Testis (tissue), 3 donors: ENCODE data around the gene SNAI3. TPM values are rescaled to one million over a fixed set of nuclear protein-coding genes. Genes with fewer than 3 reads are reported as not detected.

ENCODE experiments used
- DNase-seq: peaks from one replicate; pipeline ENCODE4 v3.0.0-alpha.2; 2019
- H3K27ac ChIP-seq, 2 donors: fragments of 200-600 bp; sonication (generic); one replicate each; pipeline ENCODE4 v1.5.1; 2019
- H3K27me3 ChIP-seq: fragments of 200-600 bp; sonication (generic); one replicate; pipeline ENCODE4 v1.5.1; 2019
- H3K36me3 ChIP-seq: fragments of 200-600 bp; sonication (generic); one replicate; pipeline ENCODE4 v1.5.1; 2017; ENCODE audit warnings: low read depth; ENCODE audit errors: missing control alignments
- H3K4me1 ChIP-seq: fragments of 200-600 bp; sonication (generic); one replicate; pipeline ENCODE4 v1.5.1; 2019
- H3K4me3 ChIP-seq, 2 donors: fragments of 200-600 bp; sonication (generic); one replicate each; pipeline ENCODE4 v1.5.1; 2017 to 2019
- H3K9me3 ChIP-seq: fragments of 200-600 bp; sonication (generic); one replicate; pipeline ENCODE4 v1.5.1; 2017
- POLR2A ChIP-seq: fragments of 450-650 bp; IDR thresholded peaks from one replicate; pipeline ENCODE4 v1.6.1; 2017; ENCODE audit warnings: antibody characterized with exemption, mild to moderate bottlenecking, moderate library complexity
- WGBS, 2 donors: methylation state at CpG; one replicate each; pipeline ENCODE4 v1.1.5; 2018; 5-methylcytosine and 5-hydroxymethylcytosine counted together
- intact Hi-C: fragments of 100-400 bp; cut with DNase I; formaldehyde crosslinking; loops from one replicate; pipeline ENCODE4 v1.15.1; 2023; ENCODE audit warnings: low total_unique reads
- polyA plus RNA-seq: library from polyadenylated mRNA; stranded (reverse); fragments of 350-450 nt; fragmentation: Illumina TruSeq; extraction: RNeasy Lipid Tissue Mini Kit (QIAGEN cat#74804); gene quantifications from one replicate; pipeline ENCODE4 v1.2.3, GENCODE V29; 2014; ENCODE audit warnings: low read depth, low replicate concordance; ENCODE audit not compliant: insufficient read depth
- total RNA-seq, 2 donors: library from RNA; depleted of rRNA; stranded (reverse); fragments of >200 nt; gene quantifications; one replicate each; pipeline ENCODE4 v1.2.3, GENCODE V29; 2016
- TF ChIP-seq, protein P1 (sequence below), 3 experiments: fragments of 450-650 bp in 2 of 3; fragments of 200-600 bp in 1 of 3; sonication (generic) in 1 of 3; IDR thresholded peaks; one replicate each; pipeline ENCODE4 v1.5.1; 2016 to 2019; ENCODE audit warnings: antibody characterized with exemption in 3 of 3, mild to moderate bottlenecking in 2 of 3, moderate library complexity in 1 of 3

Gene SNAI3
- total and polyA plus RNA-seq, 3 donors from 2014 or later: 1.3 to 3.0 (median 2.5) TPM

- H3K27ac ChIP-seq: peak within 1 kb of the TSS in 1 of 2 donors; percentile 30
- DNase-seq: peak; percentile 36
- peak within 1 kb of the TSS; percentile 47 to 65 for H3K4me3 ChIP-seq
- H3K36me3 ChIP-seq: no peaks in the 10 kb centered on the region
- H3K9me3 ChIP-seq: no peaks in the 10 kb centered on the region
- H3K4me1 ChIP-seq: peaks cover 5% of the 10 kb centered on the region
- intact Hi-C loops: no loop called here
- H3K27me3 ChIP-seq: no peaks in the 10 kb centered on the region
- no peak for TF ChIP-seq POLR2A
- TF ChIP-seq, protein P1, sequence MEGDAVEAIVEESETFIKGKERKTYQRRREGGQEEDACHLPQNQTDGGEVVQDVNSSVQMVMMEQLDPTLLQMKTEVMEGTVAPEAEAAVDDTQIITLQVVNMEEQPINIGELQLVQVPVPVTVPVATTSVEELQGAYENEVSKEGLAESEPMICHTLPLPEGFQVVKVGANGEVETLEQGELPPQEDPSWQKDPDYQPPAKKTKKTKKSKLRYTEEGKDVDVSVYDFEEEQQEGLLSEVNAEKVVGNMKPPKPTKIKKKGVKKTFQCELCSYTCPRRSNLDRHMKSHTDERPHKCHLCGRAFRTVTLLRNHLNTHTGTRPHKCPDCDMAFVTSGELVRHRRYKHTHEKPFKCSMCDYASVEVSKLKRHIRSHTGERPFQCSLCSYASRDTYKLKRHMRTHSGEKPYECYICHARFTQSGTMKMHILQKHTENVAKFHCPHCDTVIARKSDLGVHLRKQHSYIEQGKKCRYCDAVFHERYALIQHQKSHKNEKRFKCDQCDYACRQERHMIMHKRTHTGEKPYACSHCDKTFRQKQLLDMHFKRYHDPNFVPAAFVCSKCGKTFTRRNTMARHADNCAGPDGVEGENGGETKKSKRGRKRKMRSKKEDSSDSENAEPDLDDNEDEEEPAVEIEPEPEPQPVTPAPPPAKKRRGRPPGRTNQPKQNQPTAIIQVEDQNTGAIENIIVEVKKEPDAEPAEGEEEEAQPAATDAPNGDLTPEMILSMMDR (IDR thresholded peaks at IDR 0.05): no peak
- WGBS, 2 donors: 4 to 24% methylated on average over 5 to 35 of the region's 41 CpGs
Observed at GRCh38 chr16:88650749-88651275, 35.5 kb downstream of the SNAI3 start, which contains the start of gene CYBA. TSS of gene CYBA (minus strand) at chr16:88651053. CDS start at chr16:88651013, 40 bp downstream.

DNA sequence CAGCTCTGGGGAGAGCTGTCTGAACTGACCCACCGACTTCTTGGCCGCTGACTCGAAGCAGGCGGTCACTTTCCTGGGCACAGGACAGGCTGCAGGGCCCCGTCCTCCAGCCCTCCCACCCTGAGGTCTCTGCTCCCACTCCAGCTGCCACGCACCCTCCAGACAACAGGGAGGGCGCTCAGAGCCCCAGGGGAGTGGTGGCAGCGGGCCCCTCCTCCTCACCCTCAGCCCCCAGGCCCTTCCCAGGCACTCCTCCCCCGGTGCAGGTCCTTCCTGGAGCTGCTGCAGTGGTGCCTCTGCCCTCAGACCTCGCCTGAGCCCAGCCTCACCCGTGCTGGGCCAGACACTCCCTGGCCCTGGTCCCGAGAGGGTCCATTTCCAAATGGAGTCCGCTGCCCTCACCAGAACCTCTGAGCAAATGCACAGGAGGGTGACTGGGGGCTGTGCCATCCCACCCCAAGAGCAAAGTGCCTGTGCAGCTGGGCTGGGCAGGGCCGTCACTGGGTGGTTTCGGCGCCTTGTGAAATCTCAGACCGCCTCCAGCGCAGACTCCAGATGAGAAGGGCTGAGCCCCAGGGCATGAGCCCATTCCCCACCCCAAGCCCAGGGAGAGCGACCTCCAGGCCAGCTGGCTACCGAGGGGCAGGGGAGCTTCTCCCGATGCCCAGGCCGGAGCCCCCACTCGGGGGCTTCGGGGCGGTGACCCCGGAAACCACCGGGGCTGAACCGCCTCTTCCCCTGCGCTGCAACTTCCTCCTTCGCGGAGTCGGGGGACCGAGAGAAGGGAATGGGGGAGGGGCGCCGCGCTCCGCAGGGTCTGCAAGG lies 36.2 kb downstream of the SNAI3 start:
- Histone ChIP-seq H3K4me3 (peak overlapping the region; percentile 47 to 65), H3K27me3 (no peaks in the 10 kb centered on the region), H3K27ac (peak overlapping the region in 1 of 2 donors; percentile 30), H3K4me1 (peaks cover 5% of the 10 kb centered on the region), H3K36me3 (no peaks in the 10 kb centered on the region), H3K9me3 (no peaks in the 10 kb centered on the region)
- intact Hi-C loops: no loop called here
- TF ChIP-seq, protein P1 (IDR thresholded peaks at IDR 0.05): no peak
- no peak for TF ChIP-seq POLR2A
- 21 to 45% methylated on average over 19 to 36 of the region's 37 CpGs for WGBS, 2 donors
- no peak for DNase-seq

- H3K4me3 ChIP-seq: no peak overlapping the region
- intact Hi-C loops: no loop called here
- peaks cover 5% of the 10 kb centered on the region for H3K4me1 ChIP-seq
- H3K27me3 ChIP-seq: no peaks in the 10 kb centered on the region
- no peak for TF ChIP-seq POLR2A
- TF ChIP-seq, protein P1 (IDR thresholded peaks at IDR 0.05): no peak
- WGBS, 2 donors: 80 to 82% methylated on average over 9 to 20 of the region's 20 CpGs
- no peaks in the 10 kb centered on the region for H3K9me3 ChIP-seq
- H3K36me3 ChIP-seq: no peaks in the 10 kb centered on the region
- H3K27ac ChIP-seq: no peak overlapping the region
- no peak for DNase-seq
Observed at GRCh38 chr16:88649195-88649923, 36.9 kb downstream of the SNAI3 start.

- 96 to 98% methylated on average over 8 to 17 of the region's 22 CpGs for WGBS, 2 donors
- Histone ChIP-seq H3K36me3 (no peaks in the 10 kb centered on the region), H3K27ac (no peak overlapping the region), H3K27me3 (no peaks in the 10 kb centered on the region), H3K4me3 (no peak overlapping the region), H3K4me1 (peaks cover 5% of the 10 kb centered on the region), H3K9me3 (no peaks in the 10 kb centered on the region)
- no peak for DNase-seq
- intact Hi-C loops: no loop called here
- TF ChIP-seq, protein P1 (IDR thresholded peaks at IDR 0.05): no peak
- no peak for TF ChIP-seq POLR2A
Observed at GRCh38 chr16:88647178-88648070, 38.9 kb downstream of the SNAI3 start.
